Measurements from ENCODE around the gene GIT1. TPM values are rescaled to one million over a fixed set of nuclear protein-coding genes. Genes with fewer than 3 reads are reported as not detected.
A peak's percentile ranks its signal among the peaks of the same experiment; 100 is the strongest.

Gene GIT1
- total RNA-seq, 1 donor from 2014 or later, result 53.1 TPM

GRCh38 chr17:29591146-29591736, 1.8 kb upstream of the GIT1 start:
- TF ChIP-seq CTCF (IDR thresholded peaks at IDR 0.05), result no peak
- H3K36me3 ChIP-seq, result no peaks in the 10 kb centered on the region
- peak overlapping the region; percentile 63 for H3K4me3 ChIP-seq
- H3K9me3 ChIP-seq, result no peaks in the 10 kb centered on the region
- ATAC-seq (peak in 1 of 2 donors; percentile 5), DNase-seq (peak; percentile 62)
- peak overlapping the region; percentile 77 for H3K27ac ChIP-seq
- no peaks in the 10 kb centered on the region for H3K27me3 ChIP-seq (ENCODE audit: low read depth)
- peaks cover 64% of the 10 kb centered on the region for H3K4me1 ChIP-seq
- intact Hi-C loops (cut with DNase I), result no loop called here

GRCh38 chr17:29590411-29591145, 1.1 kb upstream of the GIT1 start:
- no peak for TF ChIP-seq CTCF (IDR thresholded peaks at IDR 0.05)
- no peak for ATAC-seq
- DNase-seq, result no peak
- Histone ChIP-seq H3K4me1 (peaks cover 71% of the 10 kb centered on the region), H3K36me3 (no peaks in the 10 kb centered on the region), H3K9me3 (no peaks in the 10 kb centered on the region), H3K27ac (peak overlapping the region; percentile 77), H3K27me3 (ENCODE audit: low read depth) (no peaks in the 10 kb centered on the region), H3K4me3 (peak overlapping the region; percentile 63)
- intact Hi-C loops (cut with DNase I), result no loop called here

- no peaks in the 10 kb centered on the region for H3K27me3 ChIP-seq (ENCODE audit: low read depth)
- DNase-seq (peak; percentile 67), ATAC-seq (peak in 1 of 2 donors; percentile 0)
- intact Hi-C loops (cut with DNase I), result no loop called here
- no peaks in the 10 kb centered on the region for H3K36me3 ChIP-seq
- H3K27ac ChIP-seq, result peak overlapping the region; percentile 84
- peaks cover 84% of the 10 kb centered on the region for H3K4me1 ChIP-seq
- no peaks in the 10 kb centered on the region for H3K9me3 ChIP-seq
- no peak for TF ChIP-seq CTCF (IDR thresholded peaks at IDR 0.05)
- peak overlapping the region; percentile 90 for H3K4me3 ChIP-seq
Measured at GRCh38 chr17:29588562-29589411, 661 bp downstream of the GIT1 start.

GRCh38 chr17:29588017-29588561, 1.4 kb downstream of the GIT1 start:
- intact Hi-C loops (cut with DNase I), result no loop called here
- Histone ChIP-seq H3K27ac (peak overlapping the region; percentile 84), H3K36me3 (no peaks in the 10 kb centered on the region), H3K9me3 (no peaks in the 10 kb centered on the region), H3K4me1 (peaks cover 86% of the 10 kb centered on the region), H3K27me3 (ENCODE audit: low read depth) (no peaks in the 10 kb centered on the region), H3K4me3 (peak overlapping the region; percentile 90)
- TF ChIP-seq CTCF (IDR thresholded peaks at IDR 0.05), result no peak
- DNase-seq (no peak), ATAC-seq (no peak)

- peaks cover 3% of the 10 kb centered on the region for H3K36me3 ChIP-seq
- H3K27ac ChIP-seq, result peak overlapping the region; percentile 84
- DNase-seq (no peak), ATAC-seq (no peak)
- intact Hi-C loops (cut with DNase I), result no loop called here
- peak overlapping the region; percentile 90 for H3K4me3 ChIP-seq
- no peak for TF ChIP-seq CTCF (IDR thresholded peaks at IDR 0.05)
- no peaks in the 10 kb centered on the region for H3K27me3 ChIP-seq (ENCODE audit: low read depth)
- peaks cover 83% of the 10 kb centered on the region for H3K4me1 ChIP-seq
- H3K9me3 ChIP-seq, result no peaks in the 10 kb centered on the region
Measured at GRCh38 chr17:29587591-29587990, 1.9 kb downstream of the GIT1 start.

All from lower lobe of right lung (tissue), 2 donors.